MM.1S (cell line): ENCODE results near the gene ZPR1.

ENCODE experiments used
- DNase-seq: peaks from one replicate; pipeline ENCODE4 v3.0.0-alpha.2; 2015
- H2AFZ ChIP-seq: fragments of 300-600 bp; sonication (generic); 2 replicates; pipeline ENCODE4 v1.6.0; 2016; ENCODE audit warnings: antibody characterized with exemption, low read length
- H3F3A ChIP-seq: fragments of 300-600 bp; sonication (generic); 2 replicates; pipeline ENCODE4 v1.6.1; 2016; ENCODE audit warnings: mild to moderate bottlenecking, antibody characterized with exemption, low read length, moderate library complexity, mixed read lengths; ENCODE audit not compliant: insufficient read depth
- H3K27ac ChIP-seq: fragments of 300-600 bp; sonication (generic); 2 replicates; pipeline ENCODE4 v1.5.1; 2016; ENCODE audit warnings: mild to moderate bottlenecking, low read length
- H3K27me3 ChIP-seq: fragments of 300-600 bp; sonication (generic); replicated peaks from 2 replicates; pipeline ENCODE4 v1.6.0; 2016; ENCODE audit warnings: low read length; ENCODE audit not compliant: insufficient read depth
- H3K36me3 ChIP-seq: fragments of 300-600 bp; sonication (generic); replicated peaks from 2 replicates; pipeline ENCODE4 v1.6.1; 2016; ENCODE audit warnings: mild to moderate bottlenecking, low read length, mixed read lengths; ENCODE audit not compliant: insufficient read depth
- H3K4me1 ChIP-seq: fragments of 300-600 bp; sonication (generic); 2 replicates; pipeline ENCODE4 v1.6.1; 2016; ENCODE audit warnings: low read length, mixed read lengths
- H3K4me2 ChIP-seq: fragments of 300-600 bp; sonication (generic); 2 replicates; pipeline ENCODE4 v1.6.0; 2016; ENCODE audit warnings: low read depth, low read length
- H3K4me3 ChIP-seq: fragments of 300-600 bp; sonication (generic); 2 replicates; pipeline ENCODE4 v1.5.1; 2016; ENCODE audit warnings: low read length, mixed read lengths
- H3K79me2 ChIP-seq: fragments of 300-600 bp; sonication (generic); 2 replicates; pipeline ENCODE4 v1.6.1; 2016; ENCODE audit warnings: mixed run types, low read length, mixed read lengths
- H3K9ac ChIP-seq: fragments of 300-600 bp; sonication (generic); 2 replicates; pipeline ENCODE4 v1.6.1; 2016; ENCODE audit warnings: low read length, mixed read lengths
- H3K9me2 ChIP-seq: fragments of 300-600 bp; sonication (generic); replicated peaks from 2 replicates; pipeline ENCODE4 v1.6.1; 2016; ENCODE audit warnings: mild to moderate bottlenecking, low read length, mixed read lengths; ENCODE audit not compliant: insufficient read depth
- H3K9me3 ChIP-seq: fragments of 300-600 bp; sonication (generic); replicated peaks from 2 replicates; pipeline ENCODE4 v1.6.1; 2016; ENCODE audit warnings: mild to moderate bottlenecking, low read length, mixed read lengths; ENCODE audit not compliant: insufficient read depth
- H4K20me1 ChIP-seq: fragments of 300-600 bp; sonication (generic); 2 replicates; pipeline ENCODE4 v1.6.1; 2016; ENCODE audit warnings: mild to moderate bottlenecking, low read length, moderate library complexity, mixed read lengths; ENCODE audit not compliant: insufficient read depth
- EZH2 ChIP-seq: fragments of 300-600 bp; sonication (generic); optimal IDR thresholded peaks from 2 replicates; pipeline ENCODE3; 2017; ENCODE audit warnings: low read depth, mild to moderate bottlenecking, antibody characterized with exemption, low read length, mixed read lengths
- EZH2phosphoT487 ChIP-seq: fragments of 300-600 bp; sonication (generic); IDR thresholded peaks from 2 replicates; pipeline ENCODE4 v1.6.1; 2018; ENCODE audit warnings: antibody characterized with exemption, low read length
- TF ChIP-seq, protein P1 (sequence below): fragments of 300-600 bp; sonication (generic); IDR thresholded peaks from 2 replicates; pipeline ENCODE4 v1.5.1; 2016; ENCODE audit warnings: antibody characterized with exemption, low read length, mixed read lengths

Gene ZPR1

DNA sequence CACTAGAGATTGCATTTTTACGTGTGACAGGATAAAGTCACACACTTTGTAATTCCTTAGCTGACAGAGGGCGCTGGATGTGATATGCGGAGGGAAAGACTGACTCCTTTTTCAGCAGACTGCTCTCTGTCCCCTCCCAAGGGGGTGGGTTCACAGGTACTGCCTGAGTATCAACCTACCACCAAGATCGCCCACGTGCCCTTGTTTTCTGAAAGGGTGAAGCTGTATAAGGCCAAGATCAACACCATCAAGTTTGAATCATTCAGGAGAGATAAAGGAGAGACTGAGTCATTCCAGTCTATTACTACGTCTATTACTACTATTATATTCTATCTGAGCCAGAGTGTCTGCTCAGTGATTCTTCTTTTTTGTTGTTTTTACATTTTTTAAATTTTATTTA is 45.7 kb downstream of the ZPR1 start:
- H3K9me2 ChIP-seq: no peaks in the 10 kb centered on the region
- no peaks in the 10 kb centered on the region for H3K36me3 ChIP-seq
- H3K4me3 ChIP-seq: no peak overlapping the region
- no peaks in the 10 kb centered on the region for H4K20me1 ChIP-seq
- H2AFZ ChIP-seq: no peak overlapping the region
- no peaks in the 10 kb centered on the region for H3K79me2 ChIP-seq
- H3K4me1 ChIP-seq: no peaks in the 10 kb centered on the region
- H3K27ac ChIP-seq: no peak overlapping the region
- H3F3A ChIP-seq: no peaks in the 10 kb centered on the region
- H3K9me3 ChIP-seq: no peaks in the 10 kb centered on the region
- no peaks in the 10 kb centered on the region for H3K27me3 ChIP-seq
- TF ChIP-seq, protein P1, sequence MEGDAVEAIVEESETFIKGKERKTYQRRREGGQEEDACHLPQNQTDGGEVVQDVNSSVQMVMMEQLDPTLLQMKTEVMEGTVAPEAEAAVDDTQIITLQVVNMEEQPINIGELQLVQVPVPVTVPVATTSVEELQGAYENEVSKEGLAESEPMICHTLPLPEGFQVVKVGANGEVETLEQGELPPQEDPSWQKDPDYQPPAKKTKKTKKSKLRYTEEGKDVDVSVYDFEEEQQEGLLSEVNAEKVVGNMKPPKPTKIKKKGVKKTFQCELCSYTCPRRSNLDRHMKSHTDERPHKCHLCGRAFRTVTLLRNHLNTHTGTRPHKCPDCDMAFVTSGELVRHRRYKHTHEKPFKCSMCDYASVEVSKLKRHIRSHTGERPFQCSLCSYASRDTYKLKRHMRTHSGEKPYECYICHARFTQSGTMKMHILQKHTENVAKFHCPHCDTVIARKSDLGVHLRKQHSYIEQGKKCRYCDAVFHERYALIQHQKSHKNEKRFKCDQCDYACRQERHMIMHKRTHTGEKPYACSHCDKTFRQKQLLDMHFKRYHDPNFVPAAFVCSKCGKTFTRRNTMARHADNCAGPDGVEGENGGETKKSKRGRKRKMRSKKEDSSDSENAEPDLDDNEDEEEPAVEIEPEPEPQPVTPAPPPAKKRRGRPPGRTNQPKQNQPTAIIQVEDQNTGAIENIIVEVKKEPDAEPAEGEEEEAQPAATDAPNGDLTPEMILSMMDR: no peak
- TF ChIP-seq EZH2phosphoT487 (no peak), EZH2 (no peak)
- H3K4me2 ChIP-seq: no peak overlapping the region
- DNase-seq: no peak
- no peak overlapping the region for H3K9ac ChIP-seq

DNA sequence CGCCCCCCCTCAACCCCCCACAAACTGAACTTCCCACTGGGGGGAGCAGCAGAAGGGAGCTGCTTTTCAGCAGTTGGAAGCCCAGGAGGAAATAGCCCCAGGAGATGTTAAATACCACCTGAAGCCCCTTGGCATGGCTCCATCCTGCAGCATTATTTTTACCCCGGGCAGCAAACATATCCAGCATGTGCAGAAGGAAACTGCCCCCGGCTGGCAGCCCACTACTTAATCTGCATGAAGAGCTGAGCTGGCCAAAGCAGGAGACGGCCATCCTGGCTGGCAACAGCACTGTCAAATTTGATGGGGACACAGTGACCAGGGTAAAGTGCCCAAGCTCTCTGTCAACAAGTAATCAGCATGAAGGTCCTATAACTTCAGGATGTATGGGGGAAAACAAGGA is 47.1 kb downstream of the ZPR1 start:
- no peak overlapping the region for H3K4me3 ChIP-seq

DNA sequence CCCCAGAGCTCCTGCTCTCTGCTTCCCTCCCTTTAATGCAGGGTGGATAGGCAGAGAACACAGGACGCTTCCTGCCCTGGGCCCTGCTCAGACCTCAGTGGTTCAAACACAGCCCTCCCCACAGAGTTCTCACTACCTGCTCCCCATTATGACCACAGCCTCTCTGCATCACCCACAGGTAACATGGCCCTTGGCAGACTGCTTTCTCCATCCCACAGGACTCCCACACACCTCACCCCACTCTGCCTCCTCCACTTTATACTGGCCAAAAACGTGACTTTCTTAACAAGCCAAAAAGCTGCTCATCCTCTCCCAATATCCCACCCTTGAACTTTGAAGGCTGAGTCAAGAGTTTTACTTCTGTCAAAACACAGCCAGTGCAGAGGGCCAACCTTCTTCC is 48.8 kb downstream of the ZPR1 start:
- H3K27me3 ChIP-seq: no peaks in the 10 kb centered on the region
- no peak overlapping the region for H3K27ac ChIP-seq
- TF ChIP-seq, protein P1: no peak
- TF ChIP-seq EZH2phosphoT487: no peak
- TF ChIP-seq EZH2: no peak
- no peak overlapping the region for H3K9ac ChIP-seq
- H3F3A ChIP-seq: no peaks in the 10 kb centered on the region
- no peaks in the 10 kb centered on the region for H3K36me3 ChIP-seq
- no peaks in the 10 kb centered on the region for H4K20me1 ChIP-seq
- no peak overlapping the region for H3K4me3 ChIP-seq
- no peaks in the 10 kb centered on the region for H3K4me1 ChIP-seq
- no peak overlapping the region for H2AFZ ChIP-seq
- DNase-seq: no peak
- H3K9me3 ChIP-seq: no peaks in the 10 kb centered on the region
- no peaks in the 10 kb centered on the region for H3K79me2 ChIP-seq
- no peaks in the 10 kb centered on the region for H3K9me2 ChIP-seq
- H3K4me2 ChIP-seq: no peak overlapping the region

More for the DNA sequence above, 47.1 kb downstream of the ZPR1 start:
- no peak overlapping the region for H3K27ac ChIP-seq
- TF ChIP-seq, protein P1: no peak
- TF ChIP-seq EZH2 (no peak), EZH2phosphoT487 (no peak)
- H3K79me2 ChIP-seq: no peaks in the 10 kb centered on the region
- H3F3A ChIP-seq: no peaks in the 10 kb centered on the region
- no peak overlapping the region for H3K4me2 ChIP-seq
- no peaks in the 10 kb centered on the region for H3K9me3 ChIP-seq
- no peaks in the 10 kb centered on the region for H4K20me1 ChIP-seq
- no peaks in the 10 kb centered on the region for H3K27me3 ChIP-seq
- no peak overlapping the region for H3K9ac ChIP-seq
- no peak for DNase-seq
- H3K4me1 ChIP-seq: no peaks in the 10 kb centered on the region
- H3K36me3 ChIP-seq: no peaks in the 10 kb centered on the region
- no peaks in the 10 kb centered on the region for H3K9me2 ChIP-seq
- H2AFZ ChIP-seq: no peak overlapping the region
